Measurements from ENCODE around the gene SEC31B. TPM values are rescaled to one million over a fixed set of nuclear protein-coding genes. Genes with fewer than 3 reads are reported as not detected.
A peak's percentile ranks its signal among the peaks of the same experiment; 100 is the strongest.

The SEC31B gene
- polyA plus RNA-seq, 3 donors, result 0.05 to 50.2 (median 0.09) TPM

- peaks cover 10% of the 10 kb centered on the region for H3K4me1 Mint-ChIP-seq
- no peaks in the 10 kb centered on the region for H3K9me3 Mint-ChIP-seq
- H3K36me3 ChIP-seq (replicated peaks in 1 of 2; ENCODE audit: control insufficient read depth in 1 of 2, insufficient read depth in 2 of 2, low read length in 2 of 2), result peaks cover 23 to 47% of the 10 kb centered on the region in 2 donors
- no peak overlapping the region for H3K27ac Mint-ChIP-seq
- intact Hi-C loops (cut with micrococcal nuclease), result no loop called here
- H3K36me3 Mint-ChIP-seq, result peaks cover 50 to 59% of the 10 kb centered on the region in 2 donors
- no peak overlapping the region for H3K4me3 ChIP-seq (replicated peaks in 1 of 3; ENCODE audit: low read depth in 2 of 3, low read length in 3 of 3)
- H3K27me3 Mint-ChIP-seq (ENCODE audit: low read depth in 3 of 3), result no peaks in the 10 kb centered on the region
- no peak overlapping the region for H3K9ac ChIP-seq (ENCODE audit: insufficient read depth, low read length, poor library complexity, severe bottlenecking)
- H3K4me3 Mint-ChIP-seq, result no peak overlapping the region
- H3K27ac ChIP-seq (ENCODE audit: low read depth in 1 of 2, low read length in 2 of 2), result no peak overlapping the region
- WGBS (ENCODE audit: insufficient coverage), result 94% methylated on average over 6 of the region's 8 CpGs
- no peak for DNase-seq
- TF ChIP-seq CTCF (IDR thresholded peaks at IDR 0.05), result no peak
- H3K4me2 ChIP-seq (replicated peaks; ENCODE audit: extremely low read depth, low read length, poor library complexity, severe bottlenecking), result no peak overlapping the region
- H3K27me3 ChIP-seq (ENCODE audit: control insufficient read depth in 2 of 2, insufficient read depth in 2 of 2, low read length in 2 of 2), result no peaks in the 10 kb centered on the region
- H3K9me3 ChIP-seq (replicated peaks in 1 of 2; ENCODE audit: control insufficient read depth in 1 of 2, insufficient read depth in 1 of 2, low read length in 2 of 2), result no peaks in the 10 kb centered on the region
- H3K4me1 ChIP-seq (ENCODE audit: control insufficient read depth in 1 of 2, insufficient read depth in 2 of 2, low read length in 2 of 2), result peaks cover 12% of the 10 kb centered on the region in 2 donors
- no peaks in the 10 kb centered on the region for H4K20me1 ChIP-seq (ENCODE audit: insufficient read depth, low read length)
- no peak overlapping the region for H2AFZ ChIP-seq (ENCODE audit: insufficient read depth, low read depth, low read length, poor library complexity, severe bottlenecking)
- H3K79me2 ChIP-seq (ENCODE audit: insufficient read depth, low read length), result no peaks in the 10 kb centered on the region
Measured at GRCh38 chr10:100509241-100509840, 10.3 kb downstream of the SEC31B start.

GRCh38 chr10:100508691-100509150 is 10.9 kb downstream of the SEC31B start:
- H4K20me1 ChIP-seq (ENCODE audit: insufficient read depth, low read length), result no peaks in the 10 kb centered on the region
- no peak overlapping the region for H3K4me3 Mint-ChIP-seq
- H2AFZ ChIP-seq (ENCODE audit: insufficient read depth, low read depth, low read length, poor library complexity, severe bottlenecking), result no peak overlapping the region
- no peaks in the 10 kb centered on the region for H3K9me3 Mint-ChIP-seq
- no peaks in the 10 kb centered on the region for H3K27me3 Mint-ChIP-seq (ENCODE audit: low read depth in 3 of 3)
- no peak overlapping the region for H3K4me2 ChIP-seq (replicated peaks; ENCODE audit: extremely low read depth, low read length, poor library complexity, severe bottlenecking)
- peaks cover 10% of the 10 kb centered on the region for H3K4me1 Mint-ChIP-seq
- intact Hi-C loops (cut with micrococcal nuclease), result no loop called here
- TF ChIP-seq CTCF (IDR thresholded peaks at IDR 0.05), result peak; percentile 20
- peaks cover 51 to 60% of the 10 kb centered on the region in 2 donors for H3K36me3 Mint-ChIP-seq
- no peak overlapping the region for H3K9ac ChIP-seq (ENCODE audit: insufficient read depth, low read length, poor library complexity, severe bottlenecking)
- no peak overlapping the region for H3K27ac ChIP-seq (ENCODE audit: low read depth in 1 of 2, low read length in 2 of 2)
- no peaks in the 10 kb centered on the region for H3K9me3 ChIP-seq (replicated peaks in 1 of 2; ENCODE audit: control insufficient read depth in 1 of 2, insufficient read depth in 1 of 2, low read length in 2 of 2)
- peaks cover 12% of the 10 kb centered on the region in 2 donors for H3K4me1 ChIP-seq (ENCODE audit: control insufficient read depth in 1 of 2, insufficient read depth in 2 of 2, low read length in 2 of 2)
- peaks cover 23 to 47% of the 10 kb centered on the region in 2 donors for H3K36me3 ChIP-seq (replicated peaks in 1 of 2; ENCODE audit: control insufficient read depth in 1 of 2, insufficient read depth in 2 of 2, low read length in 2 of 2)
- no peak overlapping the region for H3K4me3 ChIP-seq (replicated peaks in 1 of 3; ENCODE audit: low read depth in 2 of 3, low read length in 3 of 3)
- H3K27me3 ChIP-seq (ENCODE audit: control insufficient read depth in 2 of 2, insufficient read depth in 2 of 2, low read length in 2 of 2), result no peaks in the 10 kb centered on the region
- 100% methylated on average over 1 of the region's 3 CpGs for WGBS (ENCODE audit: insufficient coverage)
- H3K79me2 ChIP-seq (ENCODE audit: insufficient read depth, low read length), result no peaks in the 10 kb centered on the region
- H3K27ac Mint-ChIP-seq, result peak overlapping the region in 1 of 7 donors; percentile 21
- no peak for DNase-seq

Measured in CD14-positive monocyte (primary cell).